LHCN-M2 (cell line): ENCODE results near the gene COMMD9. TPM values are rescaled to one million over a fixed set of nuclear protein-coding genes. Genes with fewer than 3 reads are reported as not detected.

Experiments
- DNase-seq: peaks from one replicate; pipeline ENCODE4 v3.0.0-alpha.2; 2012; ENCODE audit warnings: low read depth
- total RNA-seq: library from RNA; depleted of rRNA; stranded (reverse); fragments of >200 nt; gene quantifications from 2 replicates; pipeline ENCODE4 v1.2.3, GENCODE V29; 2014; rRNA removed

COMMD9 gene
- total RNA-seq, 1 experiment from 2014 or later = 64.0 TPM

GRCh38 chr11:36224209-36224882 lies 64.9 kb downstream of the COMMD9 start:
- DNase-seq = no peak

- DNase-seq = no peak
Measured at GRCh38 chr11:36222831-36223635, 66.2 kb downstream of the COMMD9 start.

Other genes starting within 250 kb of the COMMD9 start
- gene PRR5L, start 6.9 kb upstream of the COMMD9 start, total RNA-seq = 19.3 and 22.8 TPM in 2 replicates
- 7.2 and 8.6 TPM in 2 replicates for gene TRAF6, start 220.8 kb upstream of the COMMD9 start, total RNA-seq